Gastrocnemius medialis (tissue), 4 donors: Measurements from ENCODE around the gene TET3.

ENCODE experiments used
- POLR2A ChIP-seq, 2 donors: fragments of 450-650 bp; IDR thresholded peaks; one replicate each; pipeline ENCODE4 v1.6.1; 2017; ENCODE audit warnings: antibody characterized with exemption in 2 of 2, mild to moderate bottlenecking in 2 of 2, moderate library complexity in 2 of 2
- TF ChIP-seq, protein P1 (sequence below), 5 experiments: fragments of 450-650 bp in 3 of 5; fragments of 200-600 bp in 2 of 5; sonication (generic) in 2 of 5; IDR thresholded peaks in 4 of 5; conservative IDR thresholded peaks in 1 of 5; 1 replicate in 4 of 5; 2 replicates in 1 of 5; pipeline ENCODE4 v1.5.1; 2016 to 2019; ENCODE audit warnings: antibody characterized with exemption in 5 of 5, mild to moderate bottlenecking in 3 of 5, moderate library complexity in 3 of 5

DNA sequence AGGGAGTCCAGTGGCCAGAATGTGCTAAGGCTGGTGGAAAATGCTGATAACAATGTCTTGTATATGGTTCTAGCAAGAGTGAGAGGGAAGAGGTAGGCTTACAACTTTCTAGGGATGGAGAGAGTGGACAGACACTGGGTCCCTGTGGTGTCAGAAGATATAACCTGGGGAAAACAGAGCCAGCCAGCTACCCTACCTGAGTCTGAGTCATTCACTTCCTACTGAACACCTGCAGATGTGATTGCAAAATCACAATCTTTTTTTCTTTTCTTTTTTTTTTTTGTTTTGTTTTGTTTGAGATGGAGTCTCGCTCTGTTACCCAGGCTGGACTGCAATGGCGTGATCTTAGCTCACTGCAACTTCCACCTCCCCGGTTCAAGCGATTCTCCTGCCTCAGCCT is 7.3 kb downstream of the TET3 start:
- TF ChIP-seq, protein P1, sequence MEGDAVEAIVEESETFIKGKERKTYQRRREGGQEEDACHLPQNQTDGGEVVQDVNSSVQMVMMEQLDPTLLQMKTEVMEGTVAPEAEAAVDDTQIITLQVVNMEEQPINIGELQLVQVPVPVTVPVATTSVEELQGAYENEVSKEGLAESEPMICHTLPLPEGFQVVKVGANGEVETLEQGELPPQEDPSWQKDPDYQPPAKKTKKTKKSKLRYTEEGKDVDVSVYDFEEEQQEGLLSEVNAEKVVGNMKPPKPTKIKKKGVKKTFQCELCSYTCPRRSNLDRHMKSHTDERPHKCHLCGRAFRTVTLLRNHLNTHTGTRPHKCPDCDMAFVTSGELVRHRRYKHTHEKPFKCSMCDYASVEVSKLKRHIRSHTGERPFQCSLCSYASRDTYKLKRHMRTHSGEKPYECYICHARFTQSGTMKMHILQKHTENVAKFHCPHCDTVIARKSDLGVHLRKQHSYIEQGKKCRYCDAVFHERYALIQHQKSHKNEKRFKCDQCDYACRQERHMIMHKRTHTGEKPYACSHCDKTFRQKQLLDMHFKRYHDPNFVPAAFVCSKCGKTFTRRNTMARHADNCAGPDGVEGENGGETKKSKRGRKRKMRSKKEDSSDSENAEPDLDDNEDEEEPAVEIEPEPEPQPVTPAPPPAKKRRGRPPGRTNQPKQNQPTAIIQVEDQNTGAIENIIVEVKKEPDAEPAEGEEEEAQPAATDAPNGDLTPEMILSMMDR (IDR thresholded peaks at IDR 0.05 in 4 of 5, conservative IDR thresholded peaks at IDR 0.05 in 1 of 5), result no peak
- no peak for TF ChIP-seq POLR2A (IDR thresholded peaks at IDR 0.05)
